ENCODE data around the gene SLC35F1. TPM values are rescaled to one million over a fixed set of nuclear protein-coding genes. Genes with fewer than 3 reads are reported as not detected.

SLC35F1 gene
- total RNA-seq, 1 donor from 2014 or later, result 0.23 TPM

DNA sequence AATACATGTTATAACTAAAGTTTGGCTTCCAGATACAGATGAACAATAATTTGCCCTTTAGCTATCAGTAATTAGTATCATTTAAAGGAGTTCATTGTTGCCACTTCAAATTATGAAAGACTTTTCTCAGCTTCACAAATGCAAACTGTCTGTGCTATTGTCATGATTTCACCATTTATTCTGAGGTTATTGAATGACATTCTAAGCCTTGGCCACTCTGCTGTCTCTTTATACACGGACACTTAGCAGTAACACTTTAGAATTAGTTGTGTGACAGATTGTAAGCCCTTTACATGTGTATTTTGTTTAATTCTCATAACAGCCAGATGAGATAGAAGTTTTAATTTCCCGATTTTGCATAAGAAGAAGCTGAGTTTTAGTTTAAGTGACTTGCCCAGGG is 176.6 kb downstream of the SLC35F1 start:
- H3K27ac Mint-ChIP-seq (ENCODE audit: unreplicated experiment), result no peak overlapping the region
- H3K36me3 Mint-ChIP-seq (ENCODE audit: low read depth, unreplicated experiment), result no peaks in the 10 kb centered on the region
- H3K4me3 Mint-ChIP-seq (ENCODE audit: unreplicated experiment), result no peak overlapping the region
- TF ChIP-seq, protein P1, sequence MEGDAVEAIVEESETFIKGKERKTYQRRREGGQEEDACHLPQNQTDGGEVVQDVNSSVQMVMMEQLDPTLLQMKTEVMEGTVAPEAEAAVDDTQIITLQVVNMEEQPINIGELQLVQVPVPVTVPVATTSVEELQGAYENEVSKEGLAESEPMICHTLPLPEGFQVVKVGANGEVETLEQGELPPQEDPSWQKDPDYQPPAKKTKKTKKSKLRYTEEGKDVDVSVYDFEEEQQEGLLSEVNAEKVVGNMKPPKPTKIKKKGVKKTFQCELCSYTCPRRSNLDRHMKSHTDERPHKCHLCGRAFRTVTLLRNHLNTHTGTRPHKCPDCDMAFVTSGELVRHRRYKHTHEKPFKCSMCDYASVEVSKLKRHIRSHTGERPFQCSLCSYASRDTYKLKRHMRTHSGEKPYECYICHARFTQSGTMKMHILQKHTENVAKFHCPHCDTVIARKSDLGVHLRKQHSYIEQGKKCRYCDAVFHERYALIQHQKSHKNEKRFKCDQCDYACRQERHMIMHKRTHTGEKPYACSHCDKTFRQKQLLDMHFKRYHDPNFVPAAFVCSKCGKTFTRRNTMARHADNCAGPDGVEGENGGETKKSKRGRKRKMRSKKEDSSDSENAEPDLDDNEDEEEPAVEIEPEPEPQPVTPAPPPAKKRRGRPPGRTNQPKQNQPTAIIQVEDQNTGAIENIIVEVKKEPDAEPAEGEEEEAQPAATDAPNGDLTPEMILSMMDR (IDR thresholded peaks at IDR 0.05; ENCODE audit: unreplicated experiment), result no peak
- H3K4me1 Mint-ChIP-seq (ENCODE audit: unreplicated experiment), result no peaks in the 10 kb centered on the region
- no peaks in the 10 kb centered on the region for H3K9me3 Mint-ChIP-seq (ENCODE audit: unreplicated experiment)
- H3K27me3 Mint-ChIP-seq (ENCODE audit: unreplicated experiment), result peaks cover 2% of the 10 kb centered on the region
- no peak for DNase-seq (ENCODE audit: low spot score)

DNA sequence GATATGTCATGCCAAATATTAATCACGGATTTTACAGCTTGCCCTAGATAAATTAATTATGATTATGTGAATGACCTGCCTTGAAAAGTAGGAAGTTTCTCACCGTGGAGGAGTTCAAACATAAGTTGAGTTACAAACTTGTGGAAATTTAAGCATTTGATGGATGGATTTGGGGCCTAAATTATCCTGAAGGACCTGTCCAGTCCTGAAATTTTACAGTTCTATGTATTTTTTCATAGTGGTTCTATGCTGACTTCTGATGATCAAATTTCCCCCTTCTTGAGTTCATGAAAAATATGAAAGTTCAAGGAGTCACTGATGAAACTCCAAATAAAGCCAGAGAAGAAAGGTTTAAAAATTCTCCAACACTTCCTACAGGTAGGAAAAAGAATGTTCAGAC is 178.6 kb downstream of the SLC35F1 start:
- no peak for DNase-seq (ENCODE audit: low spot score)
- TF ChIP-seq, protein P1 (IDR thresholded peaks at IDR 0.05; ENCODE audit: unreplicated experiment), result no peak
- H3K27ac Mint-ChIP-seq (ENCODE audit: unreplicated experiment), result no peak overlapping the region
- H3K9me3 Mint-ChIP-seq (ENCODE audit: unreplicated experiment), result peaks cover 4% of the 10 kb centered on the region
- no peaks in the 10 kb centered on the region for H3K4me1 Mint-ChIP-seq (ENCODE audit: unreplicated experiment)
- H3K4me3 Mint-ChIP-seq (ENCODE audit: unreplicated experiment), result no peak overlapping the region
- peaks cover under 1% of the 10 kb centered on the region for H3K36me3 Mint-ChIP-seq (ENCODE audit: low read depth, unreplicated experiment)
- H3K27me3 Mint-ChIP-seq (ENCODE audit: unreplicated experiment), result peaks cover 2% of the 10 kb centered on the region

DNA sequence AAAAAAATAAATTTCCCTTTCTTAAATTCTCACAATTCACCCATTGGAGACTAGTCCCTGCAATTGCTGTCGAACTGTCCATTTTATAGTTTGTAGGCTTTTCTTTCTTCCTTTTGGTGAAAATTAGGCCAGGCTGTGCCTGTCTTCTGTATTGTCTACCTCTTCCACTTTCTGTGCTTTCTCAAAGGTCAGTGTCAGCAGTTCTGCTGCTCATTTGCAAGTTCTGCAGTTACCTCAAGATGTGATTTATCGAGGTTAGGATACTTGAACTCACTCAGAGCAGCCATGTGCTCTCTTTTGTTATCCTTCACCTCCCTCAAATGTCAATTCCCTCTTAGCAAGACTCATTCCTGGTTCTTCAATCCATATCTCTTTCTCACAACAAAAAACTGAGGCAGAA is 179.1 kb downstream of the SLC35F1 start:
- H3K4me1 Mint-ChIP-seq (ENCODE audit: unreplicated experiment), result no peaks in the 10 kb centered on the region
- TF ChIP-seq, protein P1 (IDR thresholded peaks at IDR 0.05; ENCODE audit: unreplicated experiment), result no peak
- H3K36me3 Mint-ChIP-seq (ENCODE audit: low read depth, unreplicated experiment), result peaks cover 4% of the 10 kb centered on the region
- no peak overlapping the region for H3K27ac Mint-ChIP-seq (ENCODE audit: unreplicated experiment)
- peaks cover 2% of the 10 kb centered on the region for H3K27me3 Mint-ChIP-seq (ENCODE audit: unreplicated experiment)
- no peak for DNase-seq (ENCODE audit: low spot score)
- H3K9me3 Mint-ChIP-seq (ENCODE audit: unreplicated experiment), result peaks cover 6% of the 10 kb centered on the region
- no peak overlapping the region for H3K4me3 Mint-ChIP-seq (ENCODE audit: unreplicated experiment)

DNA sequence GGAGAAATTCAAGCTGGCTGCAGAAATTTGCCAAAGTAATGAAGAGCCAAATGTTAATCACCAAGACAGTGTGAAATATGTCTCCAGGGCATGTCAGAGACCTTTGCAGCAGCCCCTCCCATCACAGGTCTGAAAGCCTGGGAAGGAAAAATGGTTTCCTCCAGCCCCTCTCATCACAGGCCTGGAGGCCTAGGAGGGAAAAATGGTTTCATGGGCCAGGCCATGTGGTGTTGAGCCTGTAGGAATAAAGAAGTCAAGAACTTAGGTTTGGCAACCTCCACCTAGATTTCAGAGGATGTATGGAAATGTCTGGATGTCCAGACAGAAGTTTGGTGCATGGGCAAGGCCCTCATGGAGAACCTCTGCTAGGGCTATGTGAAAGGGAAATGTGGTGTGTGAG is 185.0 kb downstream of the SLC35F1 start:
- Mint-ChIP-seq H3K27ac (ENCODE audit: unreplicated experiment) (no peak overlapping the region), H3K27me3 (ENCODE audit: unreplicated experiment) (no peaks in the 10 kb centered on the region), H3K4me1 (ENCODE audit: unreplicated experiment) (no peaks in the 10 kb centered on the region), H3K4me3 (ENCODE audit: unreplicated experiment) (no peak overlapping the region), H3K36me3 (ENCODE audit: low read depth, unreplicated experiment) (peaks cover 13% of the 10 kb centered on the region), H3K9me3 (ENCODE audit: unreplicated experiment) (peaks cover 20% of the 10 kb centered on the region)
- no peak for DNase-seq (ENCODE audit: low spot score)
- TF ChIP-seq, protein P1 (IDR thresholded peaks at IDR 0.05; ENCODE audit: unreplicated experiment), result no peak

DNA sequence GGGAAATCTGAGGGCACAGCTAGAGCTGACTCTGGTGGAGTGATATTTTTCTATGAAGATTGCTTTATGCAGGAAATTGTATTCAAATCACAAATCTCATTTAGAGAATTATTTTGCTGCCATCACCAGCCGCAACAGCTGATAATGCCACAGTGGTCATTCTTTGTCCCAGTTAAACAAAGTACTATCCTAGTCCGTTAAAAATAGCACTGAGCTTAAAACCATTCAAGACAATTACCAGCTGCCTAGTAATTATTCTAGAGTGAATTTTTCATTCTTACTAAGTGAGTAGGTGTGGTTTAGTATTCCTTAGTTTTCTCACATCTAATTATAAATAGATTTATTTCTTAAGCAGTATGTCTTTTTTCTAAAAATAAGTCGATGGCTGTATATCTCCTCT is 190.5 kb downstream of the SLC35F1 start:
- H3K27ac Mint-ChIP-seq (ENCODE audit: unreplicated experiment), result no peak overlapping the region
- H3K27me3 Mint-ChIP-seq (ENCODE audit: unreplicated experiment), result no peaks in the 10 kb centered on the region
- TF ChIP-seq, protein P1 (IDR thresholded peaks at IDR 0.05; ENCODE audit: unreplicated experiment), result no peak

More for the DNA sequence above, 190.5 kb downstream of the SLC35F1 start:
- Mint-ChIP-seq H3K36me3 (ENCODE audit: low read depth, unreplicated experiment) (peaks cover 4% of the 10 kb centered on the region), H3K4me3 (ENCODE audit: unreplicated experiment) (no peak overlapping the region), H3K9me3 (ENCODE audit: unreplicated experiment) (peaks cover 8% of the 10 kb centered on the region), H3K4me1 (ENCODE audit: unreplicated experiment) (no peaks in the 10 kb centered on the region)
- no peak for DNase-seq (ENCODE audit: low spot score)
